Stimulated activated naive CD4-positive, alpha-beta T cell (primary cell): Measurements from ENCODE around the gene ABI3.

Experiments
- DNase-seq, 6 experiments: peaks; one replicate each; lab custom pipeline; 2025; lab: John Stamatoyannopoulos, UW

Gene ABI3

DNA sequence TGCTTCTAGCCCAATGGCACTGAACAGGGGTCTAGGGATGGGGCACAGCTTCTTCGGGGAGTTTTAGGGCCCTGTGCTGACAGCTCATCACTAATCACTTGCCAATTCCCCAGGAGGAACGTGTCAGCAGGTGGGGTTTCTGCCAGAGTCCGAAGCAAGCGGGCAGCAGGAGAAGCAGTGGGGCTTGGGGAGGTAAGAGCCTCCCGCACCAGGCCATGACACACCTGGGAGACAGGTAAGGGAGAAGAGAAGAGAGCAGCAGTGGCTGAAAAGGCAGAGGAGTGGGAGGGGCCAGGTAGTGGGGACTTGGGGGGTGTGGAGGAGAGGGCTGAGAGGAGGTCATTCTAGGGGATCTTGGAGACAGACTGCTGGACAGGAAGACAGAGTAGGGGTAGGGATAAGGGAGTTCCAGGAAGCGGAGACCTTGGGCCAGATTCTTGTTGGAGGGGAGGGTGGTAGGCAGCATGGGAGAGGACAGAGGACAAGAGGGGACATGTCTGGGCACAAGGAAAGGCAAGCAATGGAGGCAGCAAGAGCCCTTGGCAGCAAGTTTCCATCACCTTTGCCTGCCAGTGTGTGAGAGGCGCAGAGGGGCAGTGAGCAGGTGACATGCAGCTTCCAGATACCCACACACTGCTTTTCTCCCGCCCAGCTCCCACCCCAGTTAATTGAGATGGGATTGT is 15.2 kb downstream of the ABI3 start:
- DNase-seq: no peak

DNA sequence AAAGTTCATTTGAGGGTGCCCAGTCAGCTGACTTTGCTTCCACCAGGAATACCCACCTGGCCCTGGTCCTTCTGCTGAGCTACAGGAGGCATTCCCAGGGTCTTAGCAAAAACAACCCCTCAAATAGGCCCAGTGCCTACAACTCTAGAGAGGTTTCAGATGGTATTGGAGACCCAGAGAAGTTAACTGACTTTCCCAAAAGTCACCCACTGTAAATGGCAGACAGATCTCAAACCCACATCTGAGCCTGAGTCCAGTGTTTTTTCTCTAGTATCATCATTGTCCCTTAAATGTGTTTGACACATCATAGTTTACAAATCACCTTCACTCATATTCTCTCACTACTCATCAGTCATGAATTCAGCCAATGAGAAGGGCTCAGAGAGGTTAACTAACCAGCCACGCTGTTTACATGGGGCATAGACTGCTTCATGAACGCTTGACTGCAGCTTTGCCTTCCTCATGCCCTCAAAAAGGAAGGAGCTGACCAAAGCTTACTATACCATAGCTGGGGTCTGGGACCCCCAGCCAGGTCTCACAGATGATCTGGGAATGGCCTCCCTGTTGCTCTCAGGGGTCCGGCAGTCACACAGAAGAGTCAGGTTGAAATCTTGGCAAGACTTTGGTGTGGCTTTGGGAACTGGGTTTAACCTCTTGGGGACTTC is 16.4 kb downstream of the ABI3 start:
- DNase-seq: no peak

DNA sequence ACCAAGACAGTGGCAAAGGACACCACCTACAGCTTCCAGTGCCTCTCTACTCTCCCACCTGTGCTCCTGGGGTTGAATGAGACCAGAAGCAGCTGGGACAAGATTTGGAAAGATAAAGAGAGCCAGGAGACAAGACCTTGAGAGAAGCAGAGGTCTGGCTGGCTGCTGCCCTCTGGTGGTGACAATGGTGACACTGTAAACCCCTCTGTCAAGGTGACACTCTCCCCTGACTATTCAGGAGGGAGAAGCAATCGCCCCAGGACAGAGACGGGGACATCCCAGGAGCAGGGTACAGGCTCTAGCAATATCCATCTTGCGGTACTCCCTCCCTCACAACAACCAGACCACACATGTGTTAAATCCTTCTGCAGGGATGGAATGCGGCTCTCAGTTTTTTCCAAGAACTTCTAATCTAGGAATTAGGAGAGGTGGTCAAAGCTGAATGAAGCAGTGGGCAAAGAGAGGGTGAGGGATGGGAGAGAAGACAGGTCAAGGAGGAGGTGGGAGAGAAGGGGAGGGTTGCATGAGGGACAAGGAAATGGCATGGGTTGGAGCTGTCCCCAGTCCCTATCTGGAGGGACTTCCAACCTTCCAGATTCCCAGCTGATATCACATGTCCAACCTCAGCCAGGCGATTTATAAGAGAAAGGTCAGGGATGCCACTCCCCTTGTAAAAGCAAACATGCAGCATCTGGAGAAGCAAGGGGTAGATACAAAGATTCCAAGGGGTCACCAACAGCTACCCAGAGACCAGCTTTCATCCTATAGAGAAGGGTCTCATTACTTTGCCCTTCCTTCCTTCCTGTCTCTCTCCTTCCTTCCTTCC is 17.1 kb downstream of the ABI3 start:
- DNase-seq: peak in 5 of 6 experiments; percentile 54 to 77 (median 64)

DNA sequence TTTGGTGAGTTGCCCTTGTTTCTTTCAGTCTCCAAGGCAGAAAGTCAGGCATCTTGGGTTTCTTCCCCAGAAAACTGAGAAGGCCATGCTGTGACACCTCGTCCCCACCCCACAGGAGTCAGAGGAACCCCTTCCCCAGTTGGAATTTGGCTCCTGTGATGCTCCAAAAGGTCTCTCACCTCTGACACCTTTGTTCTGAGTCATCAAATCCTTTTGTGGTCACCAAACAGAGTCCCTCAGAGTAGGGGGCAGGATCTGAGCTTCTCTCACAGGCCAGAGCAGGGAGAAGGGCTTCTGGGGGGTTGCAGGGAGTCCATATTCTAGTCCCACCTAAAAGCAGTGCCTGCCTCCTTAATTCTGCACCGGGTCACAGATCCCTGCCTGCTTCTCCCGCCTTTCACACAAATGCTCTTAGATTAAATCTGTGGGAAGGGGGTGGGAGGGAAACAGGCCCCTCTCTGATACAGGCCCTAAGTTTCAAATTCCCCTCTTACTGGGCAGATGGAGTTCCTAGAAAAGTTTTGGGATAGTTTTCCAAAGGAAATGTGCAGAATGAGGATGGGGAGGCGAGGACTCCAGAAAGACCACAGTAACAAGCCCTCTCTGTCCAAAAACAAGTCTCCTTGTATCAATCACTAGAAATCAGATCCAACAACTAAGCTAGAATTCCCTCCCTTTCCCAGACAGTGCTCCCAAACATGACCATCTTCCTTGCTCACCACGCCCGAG is 18.7 kb downstream of the ABI3 start:
- DNase-seq: no peak

DNA sequence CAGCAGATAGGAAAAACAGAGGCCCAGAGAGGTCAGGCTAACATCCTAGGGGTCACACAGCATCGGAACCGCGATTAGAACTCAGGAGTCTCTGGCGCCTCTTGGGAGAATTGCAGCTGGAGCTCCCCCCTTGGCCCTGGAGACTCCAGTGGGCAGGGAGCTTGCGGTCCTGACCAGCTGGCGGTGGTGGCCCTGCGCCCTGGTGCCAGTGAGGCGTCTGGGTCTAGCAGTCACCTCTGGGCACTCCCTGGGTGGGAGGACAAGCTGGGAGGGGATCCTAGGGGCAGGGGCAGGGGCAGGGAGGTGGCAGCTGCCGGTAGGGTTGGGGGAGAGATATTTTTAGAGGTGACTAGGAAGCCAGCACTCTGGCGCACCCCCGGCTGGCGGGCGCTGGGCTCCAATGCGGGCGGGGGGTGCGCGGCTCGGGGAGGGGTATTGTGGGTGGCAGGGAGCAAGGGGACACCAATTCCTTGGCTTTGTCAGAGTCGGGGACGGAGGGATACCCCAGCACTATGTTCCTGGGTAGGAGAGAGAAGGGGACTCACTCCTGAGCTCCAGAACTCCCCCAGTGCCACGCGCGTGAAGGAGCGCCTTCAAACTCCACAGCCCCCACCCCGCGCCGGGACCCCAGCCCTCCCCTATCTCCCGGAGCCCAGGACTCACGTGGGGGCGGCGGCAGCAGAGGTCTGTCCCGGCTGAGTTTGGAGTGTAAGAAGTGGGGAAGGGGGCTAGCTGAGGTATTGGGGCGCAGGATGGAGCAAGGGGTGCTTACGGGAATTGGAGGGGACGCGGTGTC is 19.5 kb downstream of the ABI3 start:
- DNase-seq: peak in 1 of 6 experiments; percentile 36

DNA sequence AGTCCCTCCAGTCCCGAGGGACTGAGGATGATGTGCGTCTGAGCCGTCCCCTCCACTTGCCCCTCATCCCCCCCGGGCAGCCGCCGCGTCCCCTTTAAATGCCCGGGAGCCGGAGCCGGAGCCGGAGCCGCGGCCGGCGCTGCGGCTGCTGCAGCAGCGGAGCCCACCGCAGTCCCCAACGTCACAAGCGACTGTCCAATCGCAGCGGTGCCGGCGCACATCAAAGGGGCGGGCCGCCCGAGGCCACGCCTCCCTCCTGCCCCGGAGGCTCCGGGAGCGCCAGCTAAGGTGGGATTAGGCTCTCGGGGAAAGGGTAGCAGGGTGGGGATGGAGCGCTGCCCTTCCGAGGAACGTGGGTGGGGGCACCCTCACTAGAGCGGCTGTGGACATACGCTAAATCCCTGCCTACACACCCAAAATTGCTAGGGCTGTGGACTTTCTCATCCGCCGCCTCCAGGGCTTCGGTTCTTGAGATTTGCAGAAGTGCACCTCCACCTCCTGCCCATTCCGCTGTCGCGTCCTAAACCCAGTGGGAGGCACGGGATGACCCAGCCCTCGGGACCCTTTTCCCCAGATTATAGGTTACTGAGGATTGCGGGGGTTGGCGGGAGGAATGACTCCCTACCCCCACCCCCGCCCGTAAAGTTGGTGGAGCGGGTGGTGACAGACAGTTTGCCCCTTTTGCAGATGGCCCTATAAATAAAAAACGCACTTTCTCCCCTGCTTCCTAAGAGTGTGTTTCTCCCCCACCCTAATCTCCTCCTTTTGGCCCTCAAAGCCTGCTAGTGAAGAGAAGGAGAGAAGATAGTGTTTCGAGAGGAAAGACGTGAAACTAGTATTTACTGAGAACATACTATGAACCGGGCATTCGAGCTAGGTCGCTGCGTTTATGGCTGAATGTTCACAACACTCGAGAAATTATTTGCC is 20.4 kb downstream of the ABI3 start, which contains the start of gene PHOSPHO1:
PHOSPHO1 (minus strand) TSS at position 152 of the 927 bp plus-strand sequence. CDS start 4,096 bp downstream, outside the sequence.
- DNase-seq: peak; percentile 71 to 85 (median 80)

DNA sequence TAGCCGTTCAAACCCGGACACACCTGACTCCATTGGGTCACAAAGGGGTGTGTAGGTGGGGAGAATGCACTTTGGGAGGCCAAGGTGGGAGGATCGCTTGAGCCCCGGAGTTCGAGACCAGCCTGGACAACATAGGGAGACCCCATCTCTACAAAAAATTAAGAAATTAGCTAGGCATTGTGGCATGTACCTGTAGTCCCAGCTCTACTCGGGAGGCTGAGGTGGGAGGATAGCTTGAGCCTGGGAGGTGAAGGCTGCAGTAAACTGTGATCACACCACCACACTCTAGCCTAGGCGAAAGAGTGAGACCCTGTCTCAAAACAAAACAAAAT is 21.0 kb downstream of the ABI3 start:
- no peak for DNase-seq

DNA sequence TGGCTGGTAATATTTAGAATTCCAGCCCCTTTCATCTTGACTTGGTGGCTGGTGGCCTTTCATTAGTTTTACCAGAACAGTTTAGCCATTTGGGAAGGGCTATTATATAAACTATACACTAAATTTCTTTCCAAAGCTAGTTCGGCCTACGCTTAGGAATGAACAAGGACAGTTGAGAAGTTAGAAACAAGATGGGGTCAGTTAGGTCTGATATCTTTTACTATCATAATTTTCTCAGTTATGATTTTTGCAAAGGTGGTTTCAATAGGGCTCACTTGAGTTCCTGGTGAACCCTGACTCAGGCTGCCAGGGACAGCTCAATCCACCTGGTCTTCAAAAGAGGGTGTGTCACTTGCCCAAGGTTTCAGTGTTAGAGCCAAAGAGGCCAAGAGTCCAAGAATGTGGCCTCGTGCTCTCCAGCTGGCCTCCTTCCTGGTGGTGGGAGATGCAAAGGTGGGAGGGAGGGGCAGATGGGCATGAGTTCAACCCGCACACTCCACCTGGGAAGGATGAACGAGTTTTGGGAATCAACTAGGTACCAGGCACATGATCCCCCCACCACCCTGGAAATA is 24.1 kb downstream of the ABI3 start:
- DNase-seq: no peak

DNA sequence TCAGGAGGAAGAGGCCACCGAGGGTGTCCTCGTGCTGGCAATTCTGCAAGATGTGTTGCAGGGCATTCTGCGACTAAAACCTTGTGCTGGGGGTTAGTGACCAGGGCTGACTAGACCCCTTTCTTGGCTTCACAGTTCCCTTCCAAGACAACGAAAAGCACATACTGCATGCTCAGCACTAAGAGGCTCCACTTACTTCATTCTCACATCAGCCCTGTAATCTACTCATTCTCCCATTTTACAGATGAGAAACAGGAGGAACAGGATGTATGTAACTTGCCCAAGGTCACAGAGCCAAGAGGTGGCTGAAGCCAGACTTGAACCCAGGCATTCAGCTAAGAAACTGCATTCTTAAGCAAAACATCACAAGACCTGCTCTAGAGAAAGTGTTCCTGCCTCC is 25.4 kb downstream of the ABI3 start:
- no peak for DNase-seq

DNA sequence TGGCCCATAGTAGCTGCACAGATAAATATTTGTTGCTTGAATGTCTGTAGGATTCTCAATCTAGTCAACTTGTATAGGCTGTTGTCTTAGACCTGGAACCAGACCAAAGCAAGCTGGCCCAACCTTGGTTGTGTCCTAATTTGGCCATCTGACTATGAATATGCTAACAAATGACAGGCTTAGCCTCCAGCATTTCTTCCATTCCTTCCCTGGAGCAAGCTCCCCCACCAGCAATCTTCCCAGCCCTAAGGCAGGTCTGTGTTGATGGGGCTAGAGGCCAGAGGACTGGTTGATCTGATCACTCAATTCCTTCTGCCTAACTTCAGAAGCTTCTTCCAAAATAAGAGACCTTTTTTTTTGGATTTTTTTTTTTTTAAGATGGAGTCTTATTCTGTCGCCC is 29.5 kb downstream of the ABI3 start:
- no peak for DNase-seq

DNA sequence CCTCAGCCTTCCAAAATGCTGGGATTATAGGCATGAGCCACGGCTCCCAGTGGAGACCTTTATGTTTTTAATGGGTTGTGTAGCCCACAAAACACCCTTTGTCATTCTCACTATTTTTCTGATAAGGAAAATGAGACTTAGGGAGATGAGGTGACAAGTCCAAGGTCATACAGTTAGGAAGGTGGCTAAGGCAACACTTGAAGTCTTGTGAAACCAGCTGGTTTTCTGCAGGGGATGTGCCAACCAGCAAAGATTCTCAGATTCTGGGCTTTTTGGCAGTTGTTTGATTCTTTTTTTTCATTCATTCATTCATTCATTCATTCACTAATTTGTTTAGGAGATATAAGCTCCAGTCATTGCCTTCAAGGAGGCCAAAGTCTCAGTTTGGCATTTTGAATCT is 30.1 kb downstream of the ABI3 start:
- no peak for DNase-seq

DNA sequence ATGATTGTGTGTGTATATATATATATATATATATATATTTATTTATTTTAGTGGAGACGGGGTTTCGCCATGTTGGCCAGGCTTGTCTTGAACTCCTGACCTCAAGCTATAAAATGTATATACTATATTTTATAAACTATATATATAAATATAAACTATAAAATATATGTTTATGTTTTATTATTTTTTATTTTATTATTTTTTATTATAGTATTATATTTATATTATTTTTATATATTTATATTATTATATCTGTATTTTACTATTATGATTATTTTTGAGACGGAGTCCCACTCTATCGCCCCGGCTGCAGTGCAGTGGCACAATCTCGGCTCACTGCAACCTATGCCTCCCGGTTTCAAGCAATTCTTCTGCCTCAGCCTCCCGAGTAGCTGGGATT is 30.5 kb downstream of the ABI3 start:
- DNase-seq: no peak

DNA sequence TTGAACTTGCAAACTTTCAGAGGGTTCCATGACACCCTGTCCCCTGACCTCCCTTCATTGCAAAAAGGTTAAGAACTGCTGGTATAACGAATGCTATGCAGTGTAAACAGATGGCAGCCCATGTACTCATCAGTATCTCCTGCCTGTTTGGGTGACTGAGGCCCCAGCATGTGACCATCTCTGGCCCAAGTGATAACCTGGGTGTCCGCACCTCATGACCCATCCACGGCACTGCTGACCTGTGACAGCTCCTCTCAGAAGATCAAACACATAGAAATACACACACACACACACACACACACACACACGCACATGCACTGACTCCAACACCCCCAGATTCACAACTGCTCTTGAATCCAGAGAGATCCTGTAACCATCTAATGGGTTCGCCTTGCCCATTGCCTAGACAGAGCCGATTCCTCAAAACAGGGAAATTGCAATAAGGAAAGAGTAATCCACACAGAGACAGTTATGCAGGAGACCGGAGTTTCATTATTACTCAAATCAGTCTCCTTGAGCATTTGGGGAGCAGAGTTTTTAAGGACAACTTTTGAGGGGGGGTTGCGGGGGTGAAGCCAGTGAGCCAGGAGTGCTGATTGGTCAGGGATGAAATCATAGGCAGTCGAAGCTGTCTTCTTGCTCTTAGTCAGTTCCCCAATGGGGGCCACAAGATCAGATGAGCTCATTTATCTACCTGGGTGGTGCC is 31.3 kb downstream of the ABI3 start:
- no peak for DNase-seq

DNA sequence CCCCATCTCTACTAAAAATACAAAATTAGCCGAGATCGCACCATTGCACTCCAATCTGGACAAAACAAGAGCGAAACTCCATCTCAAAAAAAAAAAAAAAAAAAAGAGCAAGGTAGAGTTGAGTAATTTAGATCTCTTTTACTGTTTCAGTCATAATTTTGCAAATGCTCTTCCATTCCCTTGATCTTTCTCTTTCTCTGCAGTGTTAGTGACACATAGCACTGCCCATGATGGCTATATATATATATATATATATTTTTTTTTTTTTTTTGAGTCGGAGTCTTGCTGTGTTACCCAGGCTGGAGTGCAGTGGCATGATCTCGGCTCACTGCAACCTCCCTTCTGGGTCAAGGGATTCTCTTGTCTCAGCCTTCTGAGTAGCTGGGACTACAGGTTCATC is 32.3 kb downstream of the ABI3 start:
- DNase-seq: no peak

DNA sequence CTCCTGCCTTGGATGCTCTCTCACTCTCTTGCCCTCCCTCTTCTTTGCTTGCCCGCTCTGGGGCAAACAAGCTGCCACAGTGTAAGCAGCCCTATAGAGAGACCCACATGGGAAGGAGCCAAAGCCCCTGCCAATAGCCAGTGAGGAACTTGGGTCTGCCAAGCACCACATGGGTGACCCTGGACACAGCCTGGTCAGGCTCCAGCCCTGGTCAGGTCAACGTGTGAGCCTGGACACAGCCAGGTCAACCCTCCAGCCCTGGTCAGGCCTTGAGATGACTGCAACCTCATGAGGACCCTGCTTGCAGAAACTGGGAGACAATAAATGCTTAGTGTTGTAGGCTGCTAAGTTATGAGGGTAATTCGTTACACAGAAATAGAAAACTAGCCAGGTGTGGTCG is 34.3 kb downstream of the ABI3 start:
- no peak for DNase-seq

DNA sequence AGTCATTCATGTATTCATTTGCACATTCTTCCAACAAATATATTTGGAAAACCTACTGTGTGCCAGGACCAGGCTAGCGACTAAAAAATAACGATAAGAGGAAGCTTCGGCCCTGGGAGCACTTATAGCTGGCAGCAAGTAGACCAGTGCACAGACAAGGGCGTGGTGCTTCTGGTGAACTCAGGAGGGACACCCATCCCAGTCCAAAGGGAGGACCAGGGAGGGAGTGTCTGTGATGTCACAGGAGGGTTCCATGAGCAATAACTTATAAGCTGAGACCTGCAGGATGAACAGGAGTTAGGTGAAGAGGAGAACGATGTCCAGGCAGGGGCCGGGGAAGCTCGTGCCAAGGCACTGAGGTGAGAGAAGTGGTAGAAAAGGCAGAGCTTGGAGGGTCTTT is 37.4 kb downstream of the ABI3 start:
- no peak for DNase-seq

DNA sequence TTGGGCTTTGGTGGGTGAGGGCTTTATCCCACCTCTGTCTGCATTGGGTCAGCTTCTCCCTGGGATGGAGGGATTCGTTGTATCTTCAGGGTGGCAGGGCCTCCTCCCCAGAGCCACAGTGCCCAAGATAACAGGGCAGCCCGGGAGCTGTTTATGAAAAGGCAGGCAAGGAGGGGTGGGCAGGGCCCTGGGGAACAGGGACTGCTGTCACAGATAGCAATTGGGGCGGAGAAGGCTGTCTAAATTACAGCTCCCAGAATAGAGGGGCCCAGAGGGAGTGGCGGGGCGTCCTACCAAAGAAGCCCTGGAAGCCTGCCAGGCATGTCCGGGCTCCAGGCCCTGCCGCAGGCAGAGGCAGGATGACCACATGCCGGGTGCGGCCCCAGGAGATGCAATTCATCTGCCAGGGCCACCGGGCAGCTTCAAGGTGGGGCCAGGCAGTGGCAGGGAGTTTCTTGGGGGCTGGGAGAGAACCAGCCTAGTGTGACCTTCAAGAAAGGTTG is 38.8 kb downstream of the ABI3 start:
- DNase-seq: no peak

DNA sequence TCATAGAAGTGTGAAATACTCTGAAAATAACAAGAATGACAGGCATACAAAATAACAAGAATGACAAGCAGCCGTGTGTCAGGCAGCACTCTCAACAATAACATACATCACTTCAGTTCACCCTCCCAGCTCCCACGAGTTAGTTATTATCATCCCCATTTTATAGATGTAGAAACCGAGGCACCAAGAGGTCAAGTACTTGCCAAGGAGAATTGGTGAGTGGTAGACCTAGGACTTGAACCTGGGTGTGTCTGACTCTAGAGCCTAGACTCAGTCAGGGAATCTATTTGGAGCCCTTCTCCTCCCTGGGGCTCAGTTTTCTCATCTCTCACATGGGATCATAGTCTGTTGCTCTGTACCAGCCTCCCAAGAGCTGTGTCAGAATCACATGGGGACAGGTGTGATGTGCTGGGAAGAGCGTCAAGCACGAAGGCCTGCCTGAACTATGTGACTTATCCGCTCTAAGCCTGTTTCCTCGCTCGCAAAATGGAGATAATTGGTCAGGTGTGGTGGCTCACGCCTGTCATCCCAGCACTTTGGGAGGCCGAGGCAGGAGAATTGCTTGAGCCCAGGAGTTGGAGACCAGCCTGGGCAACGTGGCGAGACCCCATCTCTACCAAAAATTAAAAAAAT is 39.5 kb downstream of the ABI3 start:
- DNase-seq: no peak
